ENCODE data around the gene ZMYM3. TPM values are rescaled to one million over a fixed set of nuclear protein-coding genes. Genes with fewer than 3 reads are reported as not detected.

The ZMYM3 gene
- polyA plus RNA-seq, 2 of the 4 experiments (the other 2 are of a cell fraction) = 18.8 to 19.1 TPM

- WGBS (ENCODE audit: missing lambda C conversion rate) = 30% methylated on average over 2 of the region's 2 CpGs
- ATAC-seq = no peak; a peak in 2 of 6 replicates
Measured at GRCh38 chrX:71225009-71225408, 28.9 kb downstream of the ZMYM3 start.

GRCh38 chrX:71224098-71224708, 29.7 kb downstream of the ZMYM3 start:
- Histone ChIP-seq H3K4me3 (no peak overlapping the region), H3K27ac (no peak overlapping the region), H3K9me3 (no peaks in the 10 kb centered on the region), H3K4me1 (peaks cover 8% of the 10 kb centered on the region; the same call in 2 of the 3 replicates), H3K4me2 (no peak overlapping the region)
- ChIA-PET CTCF (no interaction called here), POLR2A (no interaction called here)
- TF ChIP-seq PBX3 (IDR thresholded peaks at IDR 0.05) (no peak), NFE2L2 (conservative IDR thresholded peaks at IDR 0.05; ENCODE audit: low read length) (no peak), GATA3 (IDR thresholded peaks at IDR 0.05; ENCODE audit: borderline replicate concordance) (no peak), TP53 (CRISPR knock-in tag; IDR thresholded peaks at IDR 0.05) (no peak), MAZ (IDR thresholded peaks at IDR 0.05; ENCODE audit: borderline replicate concordance, low read depth, low read length) (no peak), HOXB13 (CRISPR knock-in tag; IDR thresholded peaks at IDR 0.05; ENCODE audit: low read depth) (no peak), FOXS1 (CRISPR knock-in tag; IDR thresholded peaks at IDR 0.05) (no peak), ZC3H11A (IDR thresholded peaks at IDR 0.05) (no peak), BCL3 (IDR thresholded peaks at IDR 0.05) (no peak), NR3C1 (IDR thresholded peaks at IDR 0.05) (no peak), HES2 (IDR thresholded peaks at IDR 0.05) (no peak), HOXB5 (CRISPR knock-in tag; IDR thresholded peaks at IDR 0.05) (no peak), BHLHE40 (IDR thresholded peaks at IDR 0.05; ENCODE audit: low read depth, low read length) (no peak), POLR2AphosphoS2 (conservative IDR thresholded peaks at IDR 0.05; ENCODE audit: low read length) (no peak), NPAS2 (CRISPR knock-in tag; IDR thresholded peaks at IDR 0.05; ENCODE audit: borderline replicate concordance) (no peak), SMC3 (IDR thresholded peaks at IDR 0.05) (no peak), RCOR1 (IDR thresholded peaks at IDR 0.05; ENCODE audit: low read depth, low read length) (no peak), ATOH8 (CRISPR knock-in tag; IDR thresholded peaks at IDR 0.05; ENCODE audit: low read depth) (no peak), JUN (IDR thresholded peaks at IDR 0.05) (no peak)
- no peak for ATAC-seq
- DNase-seq (ENCODE audit: low read depth in 1 of 2, low spot score in 1 of 2) = no peak
- 89% methylated on average over 25 of the region's 32 CpGs for WGBS (ENCODE audit: missing lambda C conversion rate)
- no peak for FAIRE-seq

More at GRCh38 chrX:71225009-71225408, 28.9 kb downstream of the ZMYM3 start:
- DNase-seq (ENCODE audit: low read depth in 1 of 2, low spot score in 1 of 2) (no peak), FAIRE-seq (peak; percentile 84)
- Histone ChIP-seq H3K9me3 (no peaks in the 10 kb centered on the region), H3K4me1 (peaks cover 8% of the 10 kb centered on the region; the same call in 2 of the 3 replicates), H3K4me3 (no peak overlapping the region), H3K4me2 (peak overlapping the region; percentile 36), H3K27ac (0 out of 6 replicates have a peak overlapping the region, but pooled peaks of 1 of the 2 experiments have one; percentile 24)
- ChIA-PET CTCF (interaction anchor here (0.6 kb wide), 1 partner anchor 339 kb away, joined by 4 read pairs; no protein-coding TSS in a partner anchor), POLR2A (interaction anchor here (0.6 kb wide), 1 partner anchor 181 kb away, joined by 3 read pairs; no protein-coding TSS in a partner anchor)
- TF ChIP-seq EP300 (IDR thresholded peaks at IDR 0.05) (no peak), RARB (CRISPR knock-in tag; IDR thresholded peaks at IDR 0.05) (no peak), FOSL2 (IDR thresholded peaks at IDR 0.05) (no peak), FOSL2 (CRISPR knock-in tag; IDR thresholded peaks at IDR 0.05) (no peak), CHD2 (IDR thresholded peaks at IDR 0.05; ENCODE audit: low read length, partially characterized antibody) (no peak), RAD21 (conservative IDR thresholded peaks at IDR 0.05 in 1 of 2, IDR thresholded peaks at IDR 0.05 in 1 of 2) (no peak), HOXA7 (CRISPR knock-in tag; IDR thresholded peaks at IDR 0.05) (no peak), BCL3 (IDR thresholded peaks at IDR 0.05) (no peak), SREBF2 (IDR thresholded peaks at IDR 0.05) (no peak), FOXS1 (CRISPR knock-in tag; IDR thresholded peaks at IDR 0.05) (no peak), JUN (IDR thresholded peaks at IDR 0.05) (no peak)

Measured in A549 (cell line).